AG09309 (cell line): ENCODE measurements around the gene LCP1.

Experiments used
- DNase-seq: peaks from one replicate; pipeline ENCODE4 v3.0.0-alpha.2; 2010; ENCODE audit warnings: low read depth
- H3K4me3 ChIP-seq: 2 replicates; pipeline ENCODE4 v1.5.1; 2011; ENCODE audit warnings: mild to moderate bottlenecking, low read depth, low read length, moderate library complexity; ENCODE audit not compliant: control insufficient read depth
- TF ChIP-seq, protein P1 (sequence below): IDR thresholded peaks from 2 replicates; pipeline ENCODE4 v1.5.1; 2011; ENCODE audit warnings: mild to moderate bottlenecking, low read depth, low read length, inconsistent platforms; ENCODE audit not compliant: insufficient read depth, control insufficient read depth; ENCODE audit errors: missing control alignments

Gene LCP1

GRCh38 chr13:46142776-46143175 lies 39.2 kb downstream of the LCP1 start:
- no peak for DNase-seq
- TF ChIP-seq, protein P1, sequence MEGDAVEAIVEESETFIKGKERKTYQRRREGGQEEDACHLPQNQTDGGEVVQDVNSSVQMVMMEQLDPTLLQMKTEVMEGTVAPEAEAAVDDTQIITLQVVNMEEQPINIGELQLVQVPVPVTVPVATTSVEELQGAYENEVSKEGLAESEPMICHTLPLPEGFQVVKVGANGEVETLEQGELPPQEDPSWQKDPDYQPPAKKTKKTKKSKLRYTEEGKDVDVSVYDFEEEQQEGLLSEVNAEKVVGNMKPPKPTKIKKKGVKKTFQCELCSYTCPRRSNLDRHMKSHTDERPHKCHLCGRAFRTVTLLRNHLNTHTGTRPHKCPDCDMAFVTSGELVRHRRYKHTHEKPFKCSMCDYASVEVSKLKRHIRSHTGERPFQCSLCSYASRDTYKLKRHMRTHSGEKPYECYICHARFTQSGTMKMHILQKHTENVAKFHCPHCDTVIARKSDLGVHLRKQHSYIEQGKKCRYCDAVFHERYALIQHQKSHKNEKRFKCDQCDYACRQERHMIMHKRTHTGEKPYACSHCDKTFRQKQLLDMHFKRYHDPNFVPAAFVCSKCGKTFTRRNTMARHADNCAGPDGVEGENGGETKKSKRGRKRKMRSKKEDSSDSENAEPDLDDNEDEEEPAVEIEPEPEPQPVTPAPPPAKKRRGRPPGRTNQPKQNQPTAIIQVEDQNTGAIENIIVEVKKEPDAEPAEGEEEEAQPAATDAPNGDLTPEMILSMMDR: no peak
- H3K4me3 ChIP-seq: no peak overlapping the region

GRCh38 chr13:46140044-46140443 lies 41.9 kb downstream of the LCP1 start:
- H3K4me3 ChIP-seq: no peak overlapping the region
- TF ChIP-seq, protein P1: no peak
- no peak for DNase-seq

DNA sequence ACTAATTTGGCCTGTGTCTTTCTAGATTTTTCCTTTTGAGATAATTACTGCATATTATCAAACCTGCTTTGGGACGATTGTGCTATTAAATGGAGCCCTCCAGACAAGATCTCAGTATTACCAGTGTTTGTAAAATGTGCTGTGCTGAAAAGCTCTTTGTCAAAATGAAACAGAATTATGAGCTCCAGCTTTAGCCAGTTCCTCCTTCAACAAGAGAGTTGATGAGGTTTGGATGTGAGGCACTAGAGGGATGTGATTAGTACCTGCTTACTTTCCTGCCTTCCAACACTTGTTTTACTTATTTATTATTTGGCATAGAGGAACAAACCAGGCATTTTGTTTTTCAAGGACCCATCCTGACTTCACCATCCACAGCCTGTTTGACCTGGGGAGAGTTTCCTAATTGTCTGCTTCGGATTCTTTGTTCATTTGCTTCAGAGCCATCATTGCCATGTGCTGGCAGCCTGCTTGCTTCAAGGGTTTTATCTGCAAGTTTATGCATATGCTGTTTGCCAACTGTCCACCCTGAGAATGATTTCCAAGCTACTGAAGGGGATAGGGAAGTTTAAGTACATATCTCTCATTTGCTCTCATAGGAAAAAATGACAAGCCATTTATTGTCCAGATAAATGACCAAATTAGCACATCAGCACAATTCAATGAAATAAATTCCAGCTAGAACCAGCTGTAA lies 44.2 kb downstream of the LCP1 start:
- no peak for DNase-seq
- TF ChIP-seq, protein P1: no peak
- no peak overlapping the region for H3K4me3 ChIP-seq

- TF ChIP-seq, protein P1: no peak
Observed at GRCh38 chr13:46136688-46137087, 45.3 kb downstream of the LCP1 start.

GRCh38 chr13:46134961-46135522 lies 46.9 kb downstream of the LCP1 start:
- no peak for DNase-seq
- H3K4me3 ChIP-seq: no peak overlapping the region
- TF ChIP-seq, protein P1: no peak

More at GRCh38 chr13:46136688-46137087, 45.3 kb downstream of the LCP1 start:
- H3K4me3 ChIP-seq: no peak overlapping the region
- DNase-seq: no peak

DNA sequence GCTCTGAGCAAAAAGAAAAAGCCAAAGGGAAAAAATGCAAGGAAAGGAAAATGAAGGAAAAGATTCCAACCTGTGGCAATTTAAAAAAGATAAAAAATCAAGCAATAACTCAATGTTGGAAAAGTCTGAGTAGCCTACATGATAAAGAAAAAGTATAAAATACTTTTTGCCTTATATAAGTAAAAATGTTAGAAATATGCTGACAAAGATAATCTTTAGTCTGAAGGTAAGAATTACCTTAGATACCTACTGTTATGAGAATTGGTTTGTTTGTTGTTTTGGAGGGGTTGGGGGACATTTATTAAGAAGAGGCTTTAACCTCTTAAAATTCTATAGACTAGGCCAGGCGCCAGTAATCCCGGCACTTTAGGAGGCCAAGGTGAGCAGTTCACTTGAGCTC lies 47.5 kb downstream of the LCP1 start:
- TF ChIP-seq, protein P1: no peak
- no peak overlapping the region for H3K4me3 ChIP-seq
- DNase-seq: no peak

GRCh38 chr13:46132109-46132508 lies 49.9 kb downstream of the LCP1 start:
- DNase-seq: no peak
- TF ChIP-seq, protein P1: no peak
- no peak overlapping the region for H3K4me3 ChIP-seq
